OCI-LY3 (cell line): Measurements from ENCODE around the gene TSPYL1.

Experiments
- H2AFZ ChIP-seq: fragments of 200-600, 300-600 bp; shearing (Covaris generic); 2 replicates; pipeline ENCODE4 v1.6.0; 2014; ENCODE audit warnings: antibody characterized with exemption, low read depth, low read length
- H3K27ac ChIP-seq: fragments of 200-600, 300-600 bp; sonication (generic); 2 replicates; pipeline ENCODE4 v1.5.1; 2014; ENCODE audit warnings: mild to moderate bottlenecking, low read length, moderate library complexity, mixed read lengths
- H3K27me3 ChIP-seq: fragments of 200-600, 300-600 bp; sonication (generic); 2 replicates; pipeline ENCODE4 v1.6.1; 2014; ENCODE audit warnings: low read depth, low read length, mixed read lengths
- H3K36me3 ChIP-seq: fragments of 200-600, 300-600 bp; sonication (generic); replicated peaks from 2 replicates; pipeline ENCODE3; 2014; ENCODE audit warnings: low read depth, low read length, mixed read lengths
- H3K4me1 ChIP-seq: fragments of 300-600, 200-600 bp; sonication (generic); 2 replicates; pipeline ENCODE4 v1.6.1; 2014; ENCODE audit warnings: low read length, mixed read lengths
- H3K4me2 ChIP-seq: fragments of 200-600, 300-600 bp; sonication (generic); 2 replicates; pipeline ENCODE4 v1.6.1; 2014; ENCODE audit warnings: low read length, mixed read lengths
- H3K4me3 ChIP-seq: fragments of 300-600, 200-600 bp; sonication (generic); 2 replicates; pipeline ENCODE4 v1.5.1; 2014; ENCODE audit warnings: antibody characterized with exemption, mild to moderate bottlenecking, low read length, moderate library complexity
- H3K79me2 ChIP-seq: fragments of 300-600, 200-600 bp; shearing (Covaris generic); 2 replicates; pipeline ENCODE4 v1.6.1; 2014; ENCODE audit warnings: mild to moderate bottlenecking, low read length, mixed read lengths
- H3K9ac ChIP-seq: fragments of 300-600, 200-600 bp; shearing (Covaris generic); 2 replicates; pipeline ENCODE4 v1.6.0; 2014; ENCODE audit warnings: mild to moderate bottlenecking, low read length, moderate library complexity
- H3K9me3 ChIP-seq: fragments of 200-600, 300-600 bp; shearing (Covaris generic); 2 replicates; pipeline ENCODE4 v1.6.1; 2014; ENCODE audit warnings: low read length, mixed read lengths; ENCODE audit not compliant: insufficient read depth
- H4K20me1 ChIP-seq: fragments of 200-600, 300-600 bp; sonication (generic); 2 replicates; pipeline ENCODE4 v1.6.1; 2016; ENCODE audit warnings: low read length, mixed read lengths; ENCODE audit not compliant: insufficient read depth
- CTCF ChIP-seq: fragments of 200-600, 300-600 bp; sonication (generic); IDR thresholded peaks from 2 replicates; pipeline ENCODE4 v1.5.1; 2014; ENCODE audit warnings: antibody characterized with exemption, low read length, low read depth
- EZH2phosphoT487 ChIP-seq: fragments of 200-600 bp; shearing (Covaris generic); IDR thresholded peaks from 2 replicates; pipeline ENCODE4 v1.6.1; 2018; ENCODE audit warnings: antibody characterized with exemption, mixed run types, low read depth

Gene TSPYL1

DNA sequence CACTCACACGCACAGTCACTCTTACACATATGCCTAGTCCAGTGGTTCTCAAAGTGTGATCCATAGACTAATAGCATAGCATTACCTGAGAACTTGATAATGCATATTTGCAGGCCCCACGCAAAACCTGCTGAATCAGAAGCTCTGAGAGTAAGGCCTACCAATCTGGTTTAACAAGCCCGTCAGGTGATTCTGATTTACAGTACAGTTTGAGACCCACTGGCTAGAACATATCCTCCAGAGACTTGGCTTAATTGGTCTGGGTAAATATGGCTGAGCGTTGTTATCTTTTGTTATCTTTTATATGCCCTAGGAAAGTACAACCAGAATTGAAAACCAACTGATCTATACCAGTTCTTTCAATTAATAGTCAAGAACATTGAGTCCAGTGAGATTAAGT lies 35.4 kb downstream of the TSPYL1 start:
- Histone ChIP-seq H3K79me2 (peaks cover 2% of the 10 kb centered on the region; the same call in 1 of the 2 replicates), H3K9me3 (no peaks in the 10 kb centered on the region), H3K36me3 (peaks cover 10% of the 10 kb centered on the region), H3K4me1 (peaks cover 28% of the 10 kb centered on the region), H2AFZ (no peak overlapping the region), H3K27ac (no peak overlapping the region), H3K4me3 (no peak overlapping the region), H4K20me1 (no peaks in the 10 kb centered on the region), H3K4me2 (no peak overlapping the region), H3K27me3 (no peaks in the 10 kb centered on the region), H3K9ac (no peak overlapping the region)
- TF ChIP-seq EZH2phosphoT487 (no peak), CTCF (no peak)

DNA sequence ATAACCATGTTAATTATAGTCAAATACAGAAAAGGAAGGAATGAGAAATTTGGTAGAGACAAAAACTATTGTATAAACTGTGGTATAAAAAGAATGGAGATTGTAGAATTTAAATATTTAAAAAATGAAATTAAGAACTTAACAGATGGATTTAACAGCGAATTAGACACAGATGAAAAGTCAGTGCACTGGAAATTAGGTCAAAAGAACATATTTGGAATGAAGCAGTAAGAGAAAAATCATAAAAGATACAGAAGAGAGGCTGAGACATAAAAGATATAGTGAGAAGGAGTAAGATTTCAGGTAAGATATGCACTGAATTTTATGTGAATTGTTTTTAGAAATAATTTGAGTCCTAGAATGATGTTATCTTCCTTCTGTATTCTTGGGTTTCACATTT lies 39.9 kb downstream of the TSPYL1 start:
- TF ChIP-seq EZH2phosphoT487 (no peak), CTCF (no peak)
- H4K20me1 ChIP-seq: no peaks in the 10 kb centered on the region
- no peak overlapping the region for H3K9ac ChIP-seq
- H3K4me1 ChIP-seq: no peaks in the 10 kb centered on the region
- no peak overlapping the region for H3K4me3 ChIP-seq
- H2AFZ ChIP-seq: no peak overlapping the region
- H3K27ac ChIP-seq: no peak overlapping the region
- H3K4me2 ChIP-seq: no peak overlapping the region
- H3K27me3 ChIP-seq: no peaks in the 10 kb centered on the region
- H3K79me2 ChIP-seq: no peaks in the 10 kb centered on the region
- H3K9me3 ChIP-seq: no peaks in the 10 kb centered on the region
- no peaks in the 10 kb centered on the region for H3K36me3 ChIP-seq

DNA sequence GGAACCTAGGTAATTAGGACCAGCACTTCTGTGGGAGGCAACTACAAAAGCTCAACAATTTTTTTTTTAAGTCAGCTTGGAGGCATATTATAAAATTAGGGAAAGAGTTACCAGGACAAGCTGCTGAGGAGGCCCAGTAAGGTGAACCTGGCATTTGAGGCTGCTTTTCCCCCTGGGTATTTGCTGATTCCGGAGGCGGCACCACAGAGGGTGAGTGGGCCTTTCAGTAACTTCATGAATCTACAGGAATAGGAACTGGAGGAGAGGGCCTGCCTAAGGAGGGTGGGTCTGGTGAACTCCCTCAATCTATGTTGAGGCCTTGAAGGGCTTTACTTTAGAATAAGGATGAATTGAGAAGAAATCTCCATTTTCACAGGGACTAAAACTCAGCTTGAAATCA lies 40.5 kb downstream of the TSPYL1 start:
- no peak overlapping the region for H3K4me2 ChIP-seq

DNA sequence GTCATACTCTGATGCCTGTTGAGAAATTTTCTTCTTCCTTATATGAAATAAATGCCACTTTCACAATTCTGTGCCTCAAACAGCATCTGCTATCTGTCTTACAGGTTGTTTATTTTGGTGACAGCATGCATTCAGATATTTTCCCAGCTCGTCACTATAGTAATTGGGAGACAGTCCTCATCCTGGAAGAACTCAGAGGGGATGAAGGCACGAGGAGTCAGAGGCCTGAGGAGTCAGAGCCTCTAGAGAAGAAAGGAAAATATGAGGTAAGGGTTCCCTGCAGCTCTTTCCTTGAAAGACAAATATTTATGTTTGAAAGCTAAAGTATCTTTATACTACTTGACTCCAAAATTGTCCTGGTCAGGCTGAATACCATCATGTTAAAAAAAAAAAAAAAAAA lies 41.6 kb downstream of the TSPYL1 start:
- H4K20me1 ChIP-seq: no peaks in the 10 kb centered on the region
- no peak overlapping the region for H3K9ac ChIP-seq
- H3K9me3 ChIP-seq: no peaks in the 10 kb centered on the region
- no peaks in the 10 kb centered on the region for H3K36me3 ChIP-seq
- TF ChIP-seq EZH2phosphoT487 (no peak), CTCF (no peak)
- H3K4me2 ChIP-seq: no peak overlapping the region
- H3K4me1 ChIP-seq: no peaks in the 10 kb centered on the region
- no peak overlapping the region for H3K4me3 ChIP-seq
- no peaks in the 10 kb centered on the region for H3K79me2 ChIP-seq
- H2AFZ ChIP-seq: no peak overlapping the region
- H3K27ac ChIP-seq: no peak overlapping the region
- no peaks in the 10 kb centered on the region for H3K27me3 ChIP-seq

More for the DNA sequence above, 40.5 kb downstream of the TSPYL1 start:
- Histone ChIP-seq H3K9me3 (no peaks in the 10 kb centered on the region), H3K36me3 (no peaks in the 10 kb centered on the region), H3K27ac (no peak overlapping the region), H3K79me2 (no peaks in the 10 kb centered on the region), H2AFZ (no peak overlapping the region), H4K20me1 (no peaks in the 10 kb centered on the region), H3K4me1 (no peaks in the 10 kb centered on the region), H3K9ac (no peak overlapping the region), H3K4me3 (no peak overlapping the region), H3K27me3 (no peaks in the 10 kb centered on the region)
- TF ChIP-seq EZH2phosphoT487 (no peak), CTCF (no peak)
